ENCODE data around the gene PPP1R10. TPM values are rescaled to one million over a fixed set of nuclear protein-coding genes. Genes with fewer than 3 reads are reported as not detected.
A peak's percentile ranks its signal among the peaks of the same experiment; 100 is the strongest.
"Not testable (repeated sequence)": the region's sequence is repeated elsewhere in the genome, so short reads cannot be mapped to it uniquely, and the experiment has no call there.

PPP1R10 gene
- polyA plus RNA-seq, 3 donors from 2014 or later, result 5.5 to 30.0 (median 12.9) TPM

DNA sequence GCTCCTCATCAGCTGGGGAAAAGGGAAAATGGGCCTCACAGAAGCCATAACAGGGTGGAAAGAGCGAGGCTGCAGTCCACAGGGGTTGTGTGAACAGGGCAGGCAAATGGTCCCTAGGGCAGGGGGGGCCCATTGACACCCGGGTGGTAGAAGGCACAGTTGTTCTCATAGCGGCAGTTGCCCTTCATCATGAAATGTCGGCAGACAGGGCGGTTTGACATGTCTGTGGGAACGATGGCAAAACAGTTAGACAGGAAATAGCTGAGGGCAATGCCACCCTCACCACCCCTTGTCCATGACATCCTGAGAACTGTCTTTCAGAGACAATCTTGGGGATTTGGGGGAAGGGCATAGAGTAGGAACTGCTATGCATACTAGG is 15.6 kb downstream of the PPP1R10 start:
- peaks cover 25 to 50% (median 27%) of the 10 kb centered on the region in 3 donors for H3K36me3 Mint-ChIP-seq
- peak overlapping the region; percentile 60 to 95 (median 88) for H3K27ac Mint-ChIP-seq
- peaks cover 2 to 4% (median 2%) of the 10 kb centered on the region in 3 donors for H3K27me3 Mint-ChIP-seq (ENCODE audit: low read depth in 3 of 3)
- DNase-seq, result peak; percentile 45 to 73 (median 53)
- H3K9me3 Mint-ChIP-seq, result no peaks in the 10 kb centered on the region
- peaks cover 27 to 51% of the 10 kb centered on the region in 2 donors for H3K4me1 Mint-ChIP-seq
- H3K4me3 Mint-ChIP-seq, result peak overlapping the region; percentile 27 to 72 (median 47)

DNA sequence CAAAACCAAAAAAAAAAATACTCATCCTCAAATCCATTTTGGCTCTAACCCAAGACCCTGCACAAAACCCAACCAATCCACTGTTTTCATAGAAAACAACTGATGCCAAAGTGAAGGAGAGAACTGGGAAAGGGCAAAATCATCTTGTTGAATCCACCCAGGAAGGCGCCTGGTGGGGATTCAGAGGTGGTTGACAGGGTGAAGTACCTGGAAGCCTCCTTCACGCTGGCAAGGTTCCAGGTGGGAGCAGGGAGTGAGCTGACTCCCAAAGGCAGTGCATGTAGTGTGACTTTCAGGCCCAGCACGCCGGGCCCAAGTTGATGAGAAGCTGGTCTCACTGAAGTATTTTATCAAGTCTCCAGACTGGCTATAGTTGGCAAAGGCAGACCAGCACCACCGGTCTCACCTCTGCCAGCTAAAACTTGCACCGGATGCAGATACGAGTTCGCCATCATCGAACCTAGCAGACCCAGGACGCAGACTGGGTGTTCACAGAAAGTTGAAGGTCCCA is 16.5 kb downstream of the PPP1R10 start:
- peak overlapping the region in 1 of 5 donors; percentile 72 for H3K4me3 Mint-ChIP-seq
- peak overlapping the region; percentile 49 to 92 (median 73) for H3K27ac Mint-ChIP-seq
- H3K4me1 Mint-ChIP-seq, result peaks cover 27 to 49% of the 10 kb centered on the region in 2 donors
- no peak for DNase-seq
- H3K9me3 Mint-ChIP-seq, result no peaks in the 10 kb centered on the region
- H3K27me3 Mint-ChIP-seq (ENCODE audit: low read depth in 3 of 3), result peaks cover 2% of the 10 kb centered on the region in 3 donors
- peaks cover 18 to 42% (median 20%) of the 10 kb centered on the region in 3 donors for H3K36me3 Mint-ChIP-seq

DNA sequence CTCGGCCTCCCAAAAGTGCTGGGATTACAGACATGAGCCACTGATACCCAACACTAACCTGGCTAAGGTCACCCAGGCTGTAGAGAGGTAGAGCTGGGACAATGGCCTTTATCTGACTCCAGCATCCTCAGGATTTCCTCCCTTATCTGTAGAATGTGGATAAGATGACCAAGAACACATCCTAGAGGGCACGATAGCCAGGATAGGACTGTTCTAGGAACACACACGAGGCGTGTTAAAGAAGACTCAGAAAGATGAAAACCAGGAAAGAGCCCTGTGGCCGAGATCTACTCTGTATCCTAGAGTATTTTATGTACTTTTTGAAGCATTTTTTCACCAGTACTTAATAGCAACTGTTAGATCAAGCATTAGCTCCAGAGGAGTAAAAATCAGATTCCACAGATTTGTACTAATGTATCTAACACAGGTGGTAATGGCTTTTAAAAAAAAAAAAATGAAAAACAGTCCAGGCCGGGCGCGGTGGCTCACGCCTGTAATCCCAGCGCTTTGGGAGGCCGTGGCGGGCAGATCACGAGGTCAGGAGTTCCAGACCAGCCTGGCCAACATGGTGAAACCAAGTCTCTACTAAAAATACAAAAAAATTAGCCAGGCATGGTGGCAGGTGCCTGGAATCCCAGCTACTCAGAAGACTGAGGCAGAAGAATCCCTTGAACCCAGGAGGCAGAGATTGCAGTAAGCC is 17.3 kb downstream of the PPP1R10 start:
- Mint-ChIP-seq H3K4me3 (no peak overlapping the region), H3K4me1 (peaks cover 27 to 52% of the 10 kb centered on the region in 2 donors), H3K36me3 (peaks cover 18 to 37% (median 20%) of the 10 kb centered on the region in 3 donors), H3K27me3 (ENCODE audit: low read depth in 3 of 3) (peaks cover under 1 to 2% (median 2%) of the 10 kb centered on the region in 3 donors), H3K27ac (peak overlapping the region; percentile 60 to 92 (median 83)), H3K9me3 (no peaks in the 10 kb centered on the region)
- DNase-seq, result no peak

DNA sequence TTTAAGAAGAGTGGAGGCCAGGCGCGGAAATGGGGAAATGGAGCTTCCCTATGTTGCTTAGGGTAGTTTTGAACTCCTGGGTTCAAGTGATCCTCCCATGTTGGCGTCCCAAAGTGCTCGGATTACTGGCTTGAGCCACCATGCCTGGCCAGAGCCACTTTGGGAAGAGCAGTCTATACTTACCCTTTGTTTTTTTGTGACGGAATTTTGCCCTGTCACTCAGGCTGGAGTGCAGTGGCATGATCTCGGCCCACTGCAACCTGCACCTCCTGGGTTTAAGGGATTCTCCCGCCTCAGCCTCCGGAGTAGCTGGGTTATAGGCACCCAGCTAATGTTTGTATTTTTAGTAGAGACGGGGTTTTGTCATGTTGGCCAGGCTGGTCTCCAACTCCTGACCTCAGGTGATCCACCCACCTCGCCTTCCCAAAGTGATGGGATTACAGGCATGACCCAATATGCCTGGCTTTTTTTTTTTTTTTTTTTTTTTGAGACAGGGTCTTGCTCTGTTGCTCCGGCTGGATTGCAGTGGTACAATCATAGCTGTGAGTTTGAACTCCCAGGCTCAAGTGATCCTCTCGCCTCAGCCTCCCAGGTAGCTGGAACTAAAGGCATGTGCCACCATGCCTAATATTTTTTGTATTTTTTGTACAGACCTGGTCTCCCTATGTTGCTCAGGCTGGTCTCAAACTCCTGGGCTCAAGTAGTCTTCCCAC is 18.0 kb downstream of the PPP1R10 start:
- Mint-ChIP-seq H3K4me1 (peaks cover 27 to 52% of the 10 kb centered on the region in 2 donors), H3K27ac (peak overlapping the region in 2 of 6 donors; percentile 88 to 91), H3K27me3 (ENCODE audit: low read depth in 3 of 3) (peaks cover 0 to 3% (median 0%) of the 10 kb centered on the region in 3 donors), H3K4me3 (no peak overlapping the region), H3K36me3 (peaks cover 15 to 30% (median 16%) of the 10 kb centered on the region in 3 donors), H3K9me3 (no peaks in the 10 kb centered on the region)
- no peak for DNase-seq

DNA sequence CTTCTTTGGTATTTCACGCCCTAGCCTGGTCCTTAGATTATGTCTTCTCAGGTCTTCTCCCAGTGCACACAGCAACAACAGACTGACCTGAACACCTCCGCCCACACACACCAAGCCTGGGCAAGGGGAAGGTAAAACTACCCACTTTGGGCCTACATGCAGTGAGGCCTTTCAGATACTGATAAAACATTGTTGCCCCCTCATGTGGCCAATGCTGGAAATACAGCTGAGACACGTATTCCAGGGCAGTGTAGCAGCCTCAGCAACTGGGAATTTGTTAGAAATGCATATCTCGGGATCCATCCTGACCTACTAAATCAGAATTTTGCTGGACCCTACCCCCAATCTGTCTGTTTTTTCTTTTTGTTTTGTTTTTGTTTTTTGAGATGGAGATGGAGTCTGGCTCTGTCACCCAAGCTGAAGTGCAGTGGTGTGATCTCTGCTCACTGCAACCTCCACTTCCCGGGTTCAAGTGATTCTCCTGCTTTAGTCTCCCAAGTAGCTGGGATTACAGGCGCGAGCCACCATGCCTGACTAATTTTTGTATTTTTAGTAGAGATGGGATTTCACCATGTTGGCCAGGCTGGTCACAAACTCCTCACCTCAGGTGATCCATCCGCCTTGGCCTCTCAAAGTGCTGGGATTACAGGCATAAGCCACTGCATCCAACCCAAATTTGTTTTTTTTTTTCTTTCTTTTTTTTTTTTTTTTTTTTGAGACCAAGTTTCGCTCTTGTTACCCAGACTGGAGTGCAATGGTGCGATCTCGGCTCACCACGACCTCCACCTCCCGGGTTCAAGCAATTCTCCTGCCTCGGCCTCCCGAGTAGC is 19.5 kb downstream of the PPP1R10 start:
- H3K4me1 Mint-ChIP-seq, result peaks cover 21 to 41% of the 10 kb centered on the region in 2 donors
- peak overlapping the region; percentile 68 to 88 (median 85) for H3K27ac Mint-ChIP-seq
- not testable (repeated sequence) for H3K4me3 Mint-ChIP-seq; H3K27me3 Mint-ChIP-seq (ENCODE audit: low read depth in 3 of 3); H3K9me3 Mint-ChIP-seq
- DNase-seq, result peak; percentile 72 to 75 (median 72)
- H3K36me3 Mint-ChIP-seq, result peaks cover 2 to 18% (median 3%) of the 10 kb centered on the region in 3 donors

DNA sequence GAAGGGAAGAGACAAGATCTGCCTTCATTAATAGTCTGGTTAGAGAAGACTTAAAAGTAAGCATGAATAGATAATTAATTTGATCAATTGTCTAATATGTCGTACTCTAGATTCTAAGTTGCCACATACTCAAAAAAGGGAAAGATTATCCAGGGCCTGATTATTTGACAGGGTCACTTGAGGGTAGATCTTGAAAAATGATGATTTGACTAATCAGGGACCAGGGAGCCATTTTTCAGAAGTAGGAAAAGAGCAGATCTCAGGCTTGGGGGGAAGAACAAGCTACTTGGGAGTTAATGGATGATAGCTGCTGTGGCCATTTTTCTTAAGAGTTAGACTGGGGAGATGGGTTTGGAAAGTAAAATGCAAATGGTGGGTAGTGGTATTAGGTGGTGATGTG is 24.8 kb downstream of the PPP1R10 start:
- Mint-ChIP-seq H3K4me1 (peaks cover 3 to 23% of the 10 kb centered on the region in 2 donors), H3K27ac (peak overlapping the region in 4 of 6 donors; percentile 24 to 73 (median 39)), H3K36me3 (peaks cover 10 to 44% (median 25%) of the 10 kb centered on the region in 3 donors), H3K27me3 (ENCODE audit: low read depth in 3 of 3) (peaks cover 0 to 6% (median under 1%) of the 10 kb centered on the region in 3 donors), H3K9me3 (no peaks in the 10 kb centered on the region), H3K4me3 (no peak overlapping the region)
- no peak for DNase-seq

DNA sequence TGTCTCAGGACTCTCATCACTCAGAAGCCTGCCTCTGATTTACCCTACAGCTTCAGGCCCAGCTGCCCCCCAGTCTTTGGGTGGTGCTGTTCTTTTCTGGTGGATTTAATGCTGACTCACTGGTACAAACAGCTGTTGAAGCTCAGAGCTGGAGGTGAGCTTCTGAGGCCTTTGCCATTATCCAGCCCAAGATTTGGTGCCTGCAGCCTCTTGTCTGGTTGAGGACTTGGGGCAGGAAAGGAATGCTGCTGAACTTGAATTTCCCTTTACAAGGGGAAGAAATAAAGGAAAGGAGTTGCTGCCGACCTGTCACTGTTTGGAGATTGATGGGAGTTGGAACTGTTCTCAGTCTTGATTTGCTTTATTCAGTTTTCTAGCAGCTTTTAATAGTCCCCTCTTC is 26.0 kb downstream of the PPP1R10 start:
- H3K4me3 Mint-ChIP-seq, result no peak overlapping the region
- peak overlapping the region in 3 of 6 donors; percentile 30 to 72 (median 55) for H3K27ac Mint-ChIP-seq
- peaks cover 10 to 53% (median 31%) of the 10 kb centered on the region in 3 donors for H3K36me3 Mint-ChIP-seq
- peaks cover 0 to 18% of the 10 kb centered on the region in 2 donors for H3K4me1 Mint-ChIP-seq
- H3K27me3 Mint-ChIP-seq (ENCODE audit: low read depth in 3 of 3), result peaks cover 0 to 6% (median 1%) of the 10 kb centered on the region in 3 donors
- DNase-seq, result no peak
- H3K9me3 Mint-ChIP-seq, result no peaks in the 10 kb centered on the region

DNA sequence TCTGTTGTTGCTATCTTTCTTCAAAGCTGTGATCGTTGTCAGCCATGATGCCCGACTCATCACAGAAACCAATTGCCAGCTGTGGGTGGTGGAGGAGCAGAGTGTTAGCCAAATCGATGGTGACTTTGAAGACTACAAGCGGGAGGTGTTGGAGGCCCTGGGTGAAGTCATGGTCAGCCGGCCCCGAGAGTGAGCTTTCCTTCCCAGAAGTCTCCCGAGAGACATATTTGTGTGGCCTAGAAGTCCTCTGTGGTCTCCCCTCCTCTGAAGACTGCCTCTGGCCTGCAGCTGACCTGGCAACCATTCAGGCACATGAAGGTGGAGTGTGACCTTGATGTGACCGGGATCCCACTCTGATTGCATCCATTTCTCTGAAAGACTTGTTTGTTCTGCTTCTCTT is 26.5 kb downstream of the PPP1R10 start:
- H3K4me3 Mint-ChIP-seq, result no peak overlapping the region

DNA sequence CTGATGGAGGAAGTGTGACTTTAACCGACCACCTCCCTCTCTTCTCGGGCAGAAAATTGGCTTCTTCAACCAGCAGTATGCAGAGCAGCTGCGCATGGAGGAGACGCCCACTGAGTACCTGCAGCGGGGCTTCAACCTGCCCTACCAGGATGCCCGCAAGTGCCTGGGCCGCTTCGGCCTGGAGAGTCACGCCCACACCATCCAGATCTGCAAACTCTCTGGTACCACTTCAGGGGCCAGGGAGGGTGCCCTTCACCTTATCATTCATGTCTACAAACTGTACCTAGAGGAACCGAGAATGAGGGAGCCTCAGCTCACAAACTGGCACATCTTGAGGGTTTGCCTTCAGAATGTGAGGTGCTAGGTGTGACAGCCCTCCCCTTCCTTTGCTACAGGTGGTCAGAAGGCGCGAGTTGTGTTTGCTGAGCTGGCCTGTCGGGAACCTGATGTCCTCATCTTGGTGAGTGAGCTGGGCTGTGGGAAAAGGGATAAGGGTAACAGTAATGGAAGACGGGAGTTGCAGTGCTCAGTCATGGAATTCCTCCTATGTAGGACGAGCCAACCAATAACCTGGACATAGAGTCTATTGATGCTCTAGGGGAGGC is 27.2 kb downstream of the PPP1R10 start:
- no peak for DNase-seq
- H3K4me3 Mint-ChIP-seq, result no peak overlapping the region
- H3K4me1 Mint-ChIP-seq, result peaks cover 0 to 13% of the 10 kb centered on the region in 2 donors
- peaks cover 0 to 6% (median 1%) of the 10 kb centered on the region in 3 donors for H3K27me3 Mint-ChIP-seq (ENCODE audit: low read depth in 3 of 3)
- H3K27ac Mint-ChIP-seq, result peak overlapping the region in 3 of 6 donors; percentile 12 to 72 (median 55)
- H3K9me3 Mint-ChIP-seq, result no peaks in the 10 kb centered on the region
- H3K36me3 Mint-ChIP-seq, result peaks cover 10 to 61% (median 31%) of the 10 kb centered on the region in 3 donors

More for the DNA sequence above, 26.5 kb downstream of the PPP1R10 start:
- no peaks in the 10 kb centered on the region for H3K9me3 Mint-ChIP-seq
- H3K27me3 Mint-ChIP-seq (ENCODE audit: low read depth in 3 of 3), result peaks cover 0 to 6% (median 1%) of the 10 kb centered on the region in 3 donors
- peak overlapping the region in 4 of 6 donors; percentile 30 to 72 (median 55) for H3K27ac Mint-ChIP-seq
- H3K36me3 Mint-ChIP-seq, result peaks cover 10 to 56% (median 31%) of the 10 kb centered on the region in 3 donors
- peaks cover 0 to 16% of the 10 kb centered on the region in 2 donors for H3K4me1 Mint-ChIP-seq
- no peak for DNase-seq

DNA sequence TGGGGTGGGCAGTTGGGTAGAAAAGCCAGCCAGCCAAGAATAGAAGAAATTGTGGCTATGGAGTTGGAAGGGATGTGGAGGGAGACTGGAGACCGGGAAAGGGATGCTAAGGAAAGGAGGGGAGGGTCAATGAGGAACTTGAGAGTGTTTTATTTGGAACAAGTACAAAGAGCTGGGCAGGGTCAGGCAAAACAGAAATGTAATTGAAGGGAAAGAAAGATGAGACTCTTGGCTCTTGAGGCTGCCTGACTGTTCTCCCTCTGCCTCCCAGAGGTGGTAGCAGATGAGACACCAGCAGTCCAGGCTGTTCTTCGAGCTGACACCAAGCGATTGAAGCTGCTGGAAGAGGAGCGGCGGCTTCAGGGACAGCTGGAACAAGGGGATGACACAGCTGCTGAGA is 33.1 kb downstream of the PPP1R10 start:
- H3K9me3 Mint-ChIP-seq, result no peaks in the 10 kb centered on the region
- no peaks in the 10 kb centered on the region for H3K4me1 Mint-ChIP-seq
- H3K4me3 Mint-ChIP-seq, result no peak overlapping the region
- peaks cover 20 to 72% (median 33%) of the 10 kb centered on the region in 3 donors for H3K36me3 Mint-ChIP-seq
- peaks cover 0 to 8% (median 5%) of the 10 kb centered on the region in 3 donors for H3K27me3 Mint-ChIP-seq (ENCODE audit: low read depth in 3 of 3)
- H3K27ac Mint-ChIP-seq, result peak overlapping the region in 3 of 6 donors; percentile 17 to 48 (median 40)
- DNase-seq, result no peak

DNA sequence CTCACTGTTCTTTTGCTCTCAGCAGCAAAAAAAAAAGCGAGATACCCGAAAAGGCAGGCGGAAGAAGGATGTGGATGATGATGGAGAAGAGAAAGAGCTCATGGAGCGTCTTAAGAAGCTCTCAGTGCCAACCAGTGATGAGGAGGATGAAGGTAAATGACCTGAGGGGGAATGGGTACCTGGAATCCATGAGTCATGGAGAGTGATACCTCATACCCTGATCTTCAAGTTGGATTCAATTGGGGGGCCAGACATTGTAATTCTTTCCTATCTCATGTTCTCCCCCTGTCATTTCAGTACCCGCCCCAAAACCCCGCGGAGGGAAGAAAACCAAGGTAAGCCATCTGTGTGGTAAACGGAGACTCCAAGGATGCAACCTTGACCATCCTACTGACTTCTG is 39.0 kb downstream of the PPP1R10 start:
- DNase-seq, result no peak
- Mint-ChIP-seq H3K4me1 (peaks cover 26 to 31% of the 10 kb centered on the region in 2 donors), H3K9me3 (no peaks in the 10 kb centered on the region), H3K36me3 (peaks cover 38 to 54% (median 41%) of the 10 kb centered on the region in 3 donors), H3K27ac (peak overlapping the region in 1 of 6 donors; percentile 42), H3K4me3 (no peak overlapping the region), H3K27me3 (ENCODE audit: low read depth in 3 of 3) (peaks cover 0 to 9% (median 2%) of the 10 kb centered on the region in 3 donors)

DNA sequence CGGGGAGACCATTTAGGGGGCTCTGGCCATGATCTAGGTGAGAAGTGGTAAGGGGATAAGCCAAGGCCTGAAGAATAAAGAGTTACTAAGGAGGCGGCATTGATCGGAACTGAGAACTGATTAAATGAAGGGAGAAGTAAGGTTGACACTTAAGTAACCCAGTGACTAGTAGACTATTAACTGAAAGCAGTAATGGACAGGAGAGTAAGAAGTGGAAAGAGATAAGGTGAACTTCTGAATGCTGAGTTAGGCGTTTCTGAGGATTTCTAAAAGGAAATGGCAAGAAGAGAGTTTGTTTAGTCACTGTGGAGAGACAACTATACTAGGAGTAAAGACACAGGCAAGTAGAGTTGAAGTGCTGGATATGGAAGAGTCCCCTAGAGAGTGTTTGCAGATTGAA is 43.9 kb downstream of the PPP1R10 start:
- DNase-seq, result no peak
- Mint-ChIP-seq H3K4me1 (peaks cover 61 to 69% of the 10 kb centered on the region in 2 donors), H3K27ac (peak overlapping the region; percentile 15 to 100 (median 100)), H3K27me3 (ENCODE audit: low read depth in 3 of 3) (peaks cover 8 to 14% (median 12%) of the 10 kb centered on the region in 3 donors), H3K9me3 (no peaks in the 10 kb centered on the region), H3K4me3 (peak overlapping the region; percentile 2 to 31 (median 13)), H3K36me3 (peaks cover 13 to 20% (median 20%) of the 10 kb centered on the region in 3 donors)

Data from immature natural killer cell (primary cell).